Measurements from ENCODE around the gene TTC22.

The TTC22 gene

GRCh38 chr1:54806931-54807611 lies 5.9 kb upstream of the TTC22 start:
- no peak for DNase-seq

GRCh38 chr1:54805981-54806381 lies 4.9 kb upstream of the TTC22 start:
- no peak for DNase-seq

DNA sequence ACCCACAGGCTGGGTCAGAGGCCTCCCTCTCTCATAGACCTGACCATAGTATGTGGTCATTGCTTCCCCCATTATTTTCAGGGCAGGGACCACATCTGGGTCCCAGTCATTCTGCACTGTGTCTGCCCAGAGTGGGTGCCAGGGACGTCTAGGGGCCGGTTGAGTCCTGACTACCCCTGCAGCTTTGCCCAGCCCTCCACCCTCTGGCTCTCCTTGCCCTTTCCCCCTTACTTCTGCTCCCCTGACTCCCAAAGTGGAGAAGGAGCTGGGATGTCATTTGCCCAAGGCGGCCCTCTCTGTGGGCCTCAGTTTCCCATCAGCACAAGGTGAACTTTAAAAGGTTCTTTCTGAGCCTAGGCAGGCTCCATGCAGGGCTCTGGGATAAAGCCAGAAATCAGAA lies 4.3 kb upstream of the TTC22 start:
- no peak for DNase-seq

DNA sequence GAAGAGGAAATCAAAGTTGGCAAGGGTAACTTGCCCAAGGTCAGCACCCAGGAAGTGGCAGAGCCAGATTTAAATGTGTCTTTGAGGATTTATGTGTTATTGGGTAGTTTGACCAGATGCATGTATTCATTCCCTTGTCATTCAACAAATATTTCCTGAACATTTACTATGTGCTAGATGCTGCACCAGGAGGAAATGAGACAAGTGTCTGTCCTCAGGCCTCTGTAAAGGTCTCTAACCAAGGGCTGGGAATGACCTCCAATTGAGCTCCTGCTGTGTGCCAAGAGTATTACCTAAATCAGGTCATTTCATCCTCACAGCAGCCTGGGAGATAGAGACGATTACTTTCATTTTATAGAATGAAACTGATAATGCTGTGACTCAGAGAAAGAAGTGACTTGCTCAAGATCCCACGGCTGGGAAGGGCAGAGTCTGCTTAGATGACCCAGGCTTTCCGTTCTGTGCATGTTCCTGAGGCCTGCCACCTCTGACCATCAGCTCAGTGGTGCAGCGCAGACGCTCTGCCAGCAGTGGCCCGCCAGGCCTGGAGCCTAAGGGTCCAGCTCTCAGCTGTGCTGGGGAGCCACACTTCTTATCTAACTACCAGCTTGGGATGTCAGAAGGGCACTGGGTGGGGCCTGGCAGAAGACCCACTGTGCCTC lies 3.5 kb upstream of the TTC22 start:
- DNase-seq = no peak

GRCh38 chr1:54803761-54804470 lies 2.8 kb upstream of the TTC22 start:
- DNase-seq = no peak

- DNase-seq = no peak
Observed at GRCh38 chr1:54800041-54800898, 853 bp downstream of the TTC22 start.

DNA sequence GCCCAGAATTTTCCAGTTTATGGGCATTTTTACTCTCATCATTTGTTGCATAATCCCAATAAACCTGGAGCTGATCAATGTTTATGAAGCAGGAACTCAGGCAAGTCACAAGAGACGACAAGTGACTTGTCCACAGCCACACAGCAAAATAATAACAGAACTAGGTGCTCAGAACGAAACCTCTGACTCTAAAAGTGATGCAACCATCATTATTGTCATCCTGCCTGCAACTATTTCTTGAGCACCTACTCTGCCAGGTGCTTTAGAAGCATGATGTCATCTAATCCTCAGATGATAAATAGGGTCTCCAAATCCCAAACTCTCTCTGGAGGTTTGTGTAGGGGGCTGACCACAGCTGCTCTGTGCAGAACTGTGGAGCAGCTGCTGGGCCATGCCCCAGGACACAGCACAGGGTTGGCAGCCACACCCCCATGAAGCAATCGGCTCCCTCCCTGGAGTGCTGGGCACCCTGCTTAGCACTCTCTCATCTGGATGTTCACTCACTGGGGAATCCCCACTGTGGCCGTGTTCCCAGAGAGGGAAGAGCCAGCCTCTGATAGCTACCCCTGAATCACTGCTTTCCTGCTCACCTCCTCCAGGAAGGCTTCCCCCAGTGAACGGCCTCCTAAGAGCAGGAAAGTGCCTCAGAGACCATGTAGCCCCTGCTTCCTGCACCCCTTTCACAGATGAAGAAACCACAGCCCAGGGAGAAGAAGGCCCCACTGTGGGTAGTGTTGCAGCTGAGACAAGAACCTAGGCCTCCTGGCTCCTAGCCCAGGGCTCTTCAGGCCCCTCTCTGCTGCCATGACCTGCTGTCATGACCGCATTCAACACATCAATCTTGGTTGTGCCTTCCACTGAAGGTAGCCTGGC lies 2.1 kb downstream of the TTC22 start:
- DNase-seq = no peak

DNA sequence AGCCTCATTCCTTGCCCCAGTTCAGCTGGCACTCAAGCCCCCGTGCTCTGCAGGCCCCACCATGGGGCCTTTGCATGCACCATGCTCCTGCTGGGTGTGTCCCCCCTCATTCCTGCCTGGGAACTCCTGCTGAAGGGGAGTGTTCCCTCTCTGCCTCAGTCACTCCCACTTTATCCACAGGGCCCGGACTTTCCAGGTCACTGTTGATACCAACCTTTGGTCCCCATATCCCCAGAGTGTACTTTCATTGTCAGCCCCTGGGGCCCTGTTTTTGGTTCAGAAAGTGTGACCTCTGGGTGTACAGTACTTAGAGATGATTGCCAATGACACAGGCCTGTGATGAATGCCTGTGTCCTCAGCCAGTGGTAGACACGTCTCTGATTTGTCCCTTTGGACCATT lies 2.9 kb downstream of the TTC22 start:
- no peak for DNase-seq

- no peak for DNase-seq
Observed at GRCh38 chr1:54796902-54797301, 4.2 kb downstream of the TTC22 start.

DNA sequence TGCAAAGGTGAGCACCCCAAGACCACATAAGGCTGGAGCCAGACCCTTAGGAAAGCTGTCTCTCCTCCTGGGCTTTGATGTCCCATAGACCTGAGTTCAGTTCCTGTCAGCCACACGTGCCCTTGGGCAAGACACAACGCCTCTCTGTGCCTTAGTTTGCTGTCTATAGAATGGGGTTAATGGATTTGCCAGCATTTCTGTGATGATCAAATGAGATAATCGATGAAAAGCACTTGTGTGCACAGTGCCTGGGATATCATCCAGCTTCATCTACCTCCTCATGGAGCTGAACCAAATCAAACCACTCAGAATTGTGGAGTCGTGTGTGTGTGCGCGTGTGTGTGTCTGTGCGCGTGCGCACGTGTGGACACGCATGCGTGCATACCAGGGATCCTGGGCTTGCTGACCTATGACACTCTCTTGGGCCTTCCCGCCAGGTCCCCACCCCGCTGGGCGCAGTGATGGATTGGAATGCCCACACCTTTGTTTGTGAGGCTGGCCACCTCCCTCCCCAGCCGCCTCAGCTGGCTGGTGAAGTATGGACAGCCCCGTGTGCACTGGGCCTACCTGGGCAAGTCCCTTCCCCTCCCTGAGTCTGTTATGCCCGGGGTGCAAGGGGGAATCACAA lies 5.2 kb downstream of the TTC22 start:
- no peak for DNase-seq

GRCh38 chr1:54795356-54795665 lies 5.8 kb downstream of the TTC22 start:
- no peak for DNase-seq

GRCh38 chr1:54794451-54795355 lies 6.4 kb downstream of the TTC22 start:
- no peak for DNase-seq

- DNase-seq = no peak
Observed at GRCh38 chr1:54792686-54793282, 8.3 kb downstream of the TTC22 start.

GRCh38 chr1:54791880-54792522 lies 9.1 kb downstream of the TTC22 start:
- no peak for DNase-seq

DNA sequence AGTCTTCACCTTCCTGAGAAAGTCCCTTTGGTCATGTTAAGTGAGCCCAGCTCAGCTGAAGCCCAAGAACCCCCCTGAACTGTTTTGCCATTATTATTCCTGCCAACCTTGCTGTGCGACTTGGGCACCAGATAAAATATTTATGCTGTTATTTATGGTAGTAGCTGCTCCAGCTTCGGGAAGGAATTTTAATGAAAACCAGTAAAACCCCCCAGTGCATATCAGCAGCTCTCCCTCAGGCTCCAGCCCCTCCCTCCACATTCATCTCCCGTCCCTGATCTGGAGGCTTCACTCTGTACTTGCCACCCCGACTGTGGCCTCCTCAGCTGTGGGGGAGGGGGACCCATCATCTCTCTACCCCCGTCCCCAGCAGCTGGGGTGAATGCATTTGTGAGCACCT lies 12.7 kb downstream of the TTC22 start:
- DNase-seq = no peak

GRCh38 chr1:54787604-54788003 lies 13.5 kb downstream of the TTC22 start:
- no peak for DNase-seq

DNA sequence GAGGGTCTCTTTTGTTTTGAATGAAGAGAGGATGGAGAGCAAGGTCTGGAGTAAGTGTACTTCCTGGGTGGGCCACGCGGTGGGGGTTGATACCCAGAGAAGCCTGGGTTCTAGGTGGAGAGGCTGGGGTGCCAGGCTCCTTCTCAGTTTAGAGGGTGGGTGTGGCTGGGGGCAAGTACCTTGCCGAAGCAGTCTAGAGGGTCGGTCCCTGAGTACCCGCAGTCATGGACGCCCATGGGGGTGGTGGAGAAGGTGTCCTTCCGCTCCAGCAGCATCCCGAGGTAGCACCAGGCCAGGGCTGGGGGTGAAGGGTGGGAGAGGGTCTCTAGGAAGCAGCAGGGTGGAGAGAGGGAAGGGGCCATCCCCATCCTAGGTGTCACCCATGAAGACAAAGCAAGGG lies 14.3 kb downstream of the TTC22 start:
- no peak for DNase-seq

DNA sequence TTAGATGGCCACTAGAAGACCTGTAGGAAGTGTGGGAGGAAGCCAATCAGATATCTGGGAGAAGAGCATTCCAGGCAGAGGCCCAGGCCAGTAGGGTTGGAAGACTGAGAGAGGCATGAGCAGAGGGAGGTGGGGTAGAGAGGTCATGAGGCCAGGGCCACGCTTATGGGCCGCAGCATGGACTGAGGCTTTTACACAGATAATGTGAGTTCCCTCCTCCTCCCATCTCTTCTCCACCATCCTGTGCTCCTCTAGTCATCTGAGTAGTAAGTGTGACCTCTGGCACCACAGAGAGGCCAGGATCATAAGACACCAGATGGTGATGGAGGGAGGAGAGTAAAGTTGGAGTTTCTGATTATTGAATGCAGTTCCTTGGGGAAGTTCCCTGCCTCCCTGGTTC lies 17.1 kb downstream of the TTC22 start:
- DNase-seq = no peak

- no peak for DNase-seq
Observed at GRCh38 chr1:54782588-54782987, 18.5 kb downstream of the TTC22 start.

- no peak for DNase-seq
Observed at GRCh38 chr1:54782156-54782555, 19.0 kb downstream of the TTC22 start.
